ENCODE results near the gene CCDC12.
A peak's percentile ranks its signal among the peaks of the same experiment; 100 is the strongest.

The CCDC12 gene

DNA sequence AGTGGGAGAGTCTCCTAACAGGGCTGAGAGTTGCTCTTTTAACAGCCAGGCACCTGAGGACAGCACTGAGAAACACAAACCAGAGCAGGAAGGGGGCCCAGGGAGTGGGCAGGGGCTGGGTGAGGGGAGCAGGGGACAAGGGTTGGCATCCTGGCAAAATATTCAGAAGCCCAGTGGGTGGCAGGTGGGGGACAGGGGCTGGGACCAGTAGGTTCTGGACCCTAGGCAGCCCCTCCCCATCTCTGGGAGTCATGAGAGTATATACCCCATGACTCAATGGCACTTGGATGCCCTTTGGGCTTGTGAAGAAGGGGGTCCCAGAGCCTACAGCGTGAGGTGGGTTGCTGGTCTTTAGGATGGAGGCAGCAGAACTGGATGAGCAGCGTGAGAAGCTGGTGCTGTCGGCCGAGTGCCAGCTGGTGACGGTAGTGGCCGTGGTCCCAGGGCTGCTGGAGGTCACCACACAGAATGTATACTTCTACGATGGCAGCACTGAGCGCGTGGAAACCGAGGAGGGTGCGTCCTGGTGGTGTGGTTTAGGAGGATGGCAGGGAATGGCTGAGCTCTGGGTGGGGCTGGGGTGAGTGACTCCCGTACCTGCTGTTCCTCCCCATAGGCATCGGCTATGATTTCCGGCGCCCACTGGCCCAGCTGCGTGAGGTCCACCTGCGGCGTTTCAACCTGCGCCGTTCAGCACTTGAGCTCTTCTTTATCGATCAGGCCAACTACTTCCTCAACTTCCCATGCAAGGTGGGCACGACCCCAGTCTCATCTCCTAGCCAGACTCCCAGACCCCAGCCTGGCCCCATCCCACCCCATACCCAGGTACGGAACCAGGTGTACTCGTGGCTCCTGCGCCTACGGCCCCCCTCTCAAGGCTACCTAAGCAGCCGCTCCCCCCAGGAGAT is 27.2 kb upstream of the CCDC12 start:
- DNase-seq (ENCODE audit: low read depth) = no peak
- no peak overlapping the region for H3K4me3 ChIP-seq (ENCODE audit: low read depth, low read length)
- TF ChIP-seq, protein P1, sequence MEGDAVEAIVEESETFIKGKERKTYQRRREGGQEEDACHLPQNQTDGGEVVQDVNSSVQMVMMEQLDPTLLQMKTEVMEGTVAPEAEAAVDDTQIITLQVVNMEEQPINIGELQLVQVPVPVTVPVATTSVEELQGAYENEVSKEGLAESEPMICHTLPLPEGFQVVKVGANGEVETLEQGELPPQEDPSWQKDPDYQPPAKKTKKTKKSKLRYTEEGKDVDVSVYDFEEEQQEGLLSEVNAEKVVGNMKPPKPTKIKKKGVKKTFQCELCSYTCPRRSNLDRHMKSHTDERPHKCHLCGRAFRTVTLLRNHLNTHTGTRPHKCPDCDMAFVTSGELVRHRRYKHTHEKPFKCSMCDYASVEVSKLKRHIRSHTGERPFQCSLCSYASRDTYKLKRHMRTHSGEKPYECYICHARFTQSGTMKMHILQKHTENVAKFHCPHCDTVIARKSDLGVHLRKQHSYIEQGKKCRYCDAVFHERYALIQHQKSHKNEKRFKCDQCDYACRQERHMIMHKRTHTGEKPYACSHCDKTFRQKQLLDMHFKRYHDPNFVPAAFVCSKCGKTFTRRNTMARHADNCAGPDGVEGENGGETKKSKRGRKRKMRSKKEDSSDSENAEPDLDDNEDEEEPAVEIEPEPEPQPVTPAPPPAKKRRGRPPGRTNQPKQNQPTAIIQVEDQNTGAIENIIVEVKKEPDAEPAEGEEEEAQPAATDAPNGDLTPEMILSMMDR (conservative IDR thresholded peaks at IDR 0.05; ENCODE audit: low read depth, low read length) = no peak

DNA sequence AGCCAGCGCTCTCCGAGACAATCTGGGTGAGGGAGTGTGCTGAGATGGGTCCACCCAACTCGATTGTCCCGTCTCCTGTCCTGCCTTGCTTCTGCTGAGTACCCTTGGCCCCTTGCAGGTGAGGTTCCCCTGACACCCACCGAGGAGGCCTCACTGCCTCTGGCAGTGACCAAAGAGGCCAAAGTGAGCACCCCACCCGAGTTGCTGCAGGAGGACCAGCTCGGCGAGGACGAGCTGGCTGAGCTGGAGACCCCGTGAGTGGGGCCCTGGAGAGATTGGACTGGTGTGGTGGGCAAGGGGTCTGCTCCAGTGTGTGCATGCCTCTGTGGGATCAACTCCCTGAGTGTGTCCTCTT is 26.5 kb upstream of the CCDC12 start:
- no peak for DNase-seq (ENCODE audit: low read depth)
- no peak overlapping the region for H3K4me3 ChIP-seq (ENCODE audit: low read depth, low read length)
- TF ChIP-seq, protein P1 (conservative IDR thresholded peaks at IDR 0.05; ENCODE audit: low read depth, low read length) = no peak

DNA sequence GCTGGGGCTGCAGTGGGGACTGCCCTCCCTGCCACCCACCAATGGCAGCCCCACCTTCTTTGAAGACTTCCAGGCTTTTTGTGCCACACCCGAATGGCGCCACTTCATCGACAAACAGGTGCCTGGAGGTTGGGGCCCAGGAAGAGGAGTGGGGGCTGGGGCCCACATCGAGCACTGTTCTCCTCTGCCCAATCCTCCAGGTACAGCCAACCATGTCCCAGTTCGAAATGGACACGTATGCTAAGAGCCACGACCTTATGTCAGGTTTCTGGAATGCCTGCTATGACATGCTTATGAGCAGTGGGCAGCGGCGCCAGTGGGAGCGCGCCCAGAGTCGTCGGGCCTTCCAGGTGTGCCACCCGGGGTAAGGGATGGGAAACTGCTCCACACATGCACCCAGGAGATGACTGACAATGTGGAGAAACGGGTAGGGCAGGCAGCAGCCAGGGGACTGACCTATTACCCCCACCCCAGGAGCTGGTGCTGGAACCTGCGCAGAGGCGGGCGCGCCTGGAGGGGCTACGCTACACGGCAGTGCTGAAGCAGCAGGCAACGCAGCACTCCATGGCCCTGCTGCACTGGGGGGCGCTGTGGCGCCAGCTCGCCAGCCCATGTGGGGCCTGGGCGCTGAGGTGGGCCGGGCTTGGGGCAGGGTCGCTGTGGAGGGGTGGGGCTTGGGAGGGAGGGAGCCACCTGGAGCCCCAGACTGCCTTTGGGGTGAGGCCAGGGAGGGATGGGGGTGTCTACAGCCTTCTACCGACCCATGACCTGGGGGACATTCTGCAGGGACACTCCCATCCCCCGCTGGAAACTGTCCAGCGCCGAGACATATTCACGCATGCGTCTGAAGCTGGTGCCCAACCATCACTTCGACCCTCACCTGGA is 25.9 kb upstream of the CCDC12 start:
- no peak for DNase-seq (ENCODE audit: low read depth)
- H3K4me3 ChIP-seq (ENCODE audit: low read depth, low read length) = no peak overlapping the region
- TF ChIP-seq, protein P1 (conservative IDR thresholded peaks at IDR 0.05; ENCODE audit: low read depth, low read length) = peak; percentile 38

DNA sequence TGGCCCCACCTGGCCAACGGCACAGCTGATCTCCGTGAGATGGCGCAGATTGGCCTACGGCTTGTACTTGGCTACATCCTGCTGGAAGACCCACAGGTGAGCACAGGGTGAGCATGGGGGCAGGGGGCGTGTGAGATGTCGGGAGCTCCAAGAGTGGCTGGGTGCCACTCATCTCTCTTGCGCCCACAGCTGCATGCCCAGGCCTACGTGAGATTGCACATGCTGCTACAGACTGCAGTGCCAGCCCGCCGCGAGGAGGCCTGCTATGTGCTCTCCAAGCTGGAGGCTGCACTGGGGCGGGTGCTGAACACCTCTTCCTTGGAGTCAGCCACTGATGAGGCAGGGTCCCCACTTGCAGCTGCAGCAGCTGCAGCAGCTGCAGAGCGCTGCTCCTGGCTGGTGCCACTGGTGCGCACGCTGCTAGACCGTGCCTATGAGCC is 25.2 kb upstream of the CCDC12 start:
- TF ChIP-seq, protein P1 (conservative IDR thresholded peaks at IDR 0.05; ENCODE audit: low read depth, low read length) = no peak
- H3K4me3 ChIP-seq (ENCODE audit: low read depth, low read length) = no peak overlapping the region
- no peak for DNase-seq (ENCODE audit: low read depth)

DNA sequence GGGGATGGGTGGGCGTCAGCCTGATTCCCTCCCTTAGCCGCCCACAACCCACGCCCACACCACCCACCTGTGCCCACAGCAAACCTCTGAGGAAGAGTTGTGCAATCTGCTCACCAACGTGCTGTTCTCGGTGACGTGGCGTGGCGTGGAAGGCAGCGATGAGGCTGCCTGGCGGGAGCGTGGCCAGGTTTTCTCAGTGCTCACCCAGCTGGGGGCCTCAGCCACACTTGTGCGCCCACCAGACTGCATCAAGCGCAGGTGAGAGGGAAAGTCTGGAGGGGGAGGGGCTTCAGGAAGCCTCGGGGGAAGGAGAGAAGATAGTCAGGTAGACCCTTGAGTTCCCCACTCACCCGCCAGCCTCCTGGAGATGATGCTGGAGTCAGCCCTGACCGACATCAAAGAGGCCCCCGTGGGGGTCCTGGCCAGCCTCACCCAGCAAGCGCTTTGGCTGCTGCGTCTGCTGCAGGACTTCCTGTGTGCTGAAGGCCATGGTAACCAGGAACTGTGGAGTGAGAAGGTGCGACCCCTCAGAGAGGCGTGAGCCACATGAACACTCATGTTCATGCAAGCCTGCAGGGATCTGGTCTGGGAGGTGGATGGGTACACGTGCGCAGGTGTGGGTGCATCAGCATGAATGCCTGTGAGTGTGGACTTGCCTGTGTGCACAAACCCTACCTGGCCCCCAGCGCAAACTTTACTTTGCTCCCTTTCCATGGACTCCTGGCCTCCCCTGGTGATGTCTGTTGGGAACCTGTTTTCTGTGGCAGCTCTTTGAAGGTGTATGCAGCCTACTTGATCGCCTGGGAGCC is 24.6 kb upstream of the CCDC12 start:
- no peak for DNase-seq (ENCODE audit: low read depth)
- H3K4me3 ChIP-seq (ENCODE audit: low read depth, low read length) = no peak overlapping the region
- TF ChIP-seq, protein P1 (conservative IDR thresholded peaks at IDR 0.05; ENCODE audit: low read depth, low read length) = no peak

DNA sequence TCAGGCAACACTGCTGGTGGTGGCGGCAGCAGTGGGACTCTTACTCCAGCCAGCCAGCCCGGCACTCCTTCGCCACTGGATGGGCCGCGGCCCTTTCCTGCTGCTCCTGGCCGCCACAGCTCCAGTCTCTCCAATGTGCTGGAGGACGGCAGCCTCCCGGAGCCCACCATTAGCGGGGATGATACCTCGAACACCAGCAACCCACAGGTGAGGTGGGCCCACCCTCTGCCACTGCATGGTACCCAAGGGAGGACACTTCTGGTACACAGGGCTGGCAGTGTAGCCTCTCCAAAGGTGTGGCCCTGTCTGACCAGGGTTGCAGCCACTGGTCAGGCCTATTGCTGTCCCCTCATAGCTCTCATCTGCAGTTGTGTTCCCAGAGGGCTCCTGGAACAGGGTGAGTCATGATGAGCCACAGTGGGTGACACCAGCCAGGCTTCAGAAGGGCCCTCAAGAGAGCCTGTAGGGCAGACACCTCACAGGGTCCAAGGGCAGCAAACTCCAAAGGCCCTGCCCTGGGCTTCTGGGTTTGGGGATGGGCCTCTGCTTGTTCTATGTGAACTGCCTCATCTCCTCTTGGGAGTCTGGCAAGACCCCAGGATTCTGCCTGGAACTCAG is 23.8 kb upstream of the CCDC12 start:
- TF ChIP-seq, protein P1 (conservative IDR thresholded peaks at IDR 0.05; ENCODE audit: low read depth, low read length) = no peak
- no peak overlapping the region for H3K4me3 ChIP-seq (ENCODE audit: low read depth, low read length)
- no peak for DNase-seq (ENCODE audit: low read depth)

Data from choroid plexus epithelial cell (primary cell).